SK-N-SH (cell line): ENCODE measurements around the gene CCDC69. TPM values are rescaled to one million over a fixed set of nuclear protein-coding genes. Genes with fewer than 3 reads are reported as not detected.

ENCODE experiments used
- CTCF ChIA-PET: fragments of 300-600, 350-600 bp; formaldehyde crosslinking; extraction: SDS; loops from one replicate; lab custom pipeline; 2021; lab: Yijun Ruan, JAX
- POLR2A ChIA-PET: fragments of 350-600 bp; sonication (Branson Sonifier 250); formaldehyde crosslinking; extraction: SDS; loops from one replicate; lab custom pipeline; 2020; ENCODE audit warnings: antibody characterized with exemption, inconsistent platforms; lab: Yijun Ruan, JAX
- DNase-seq: peaks from one replicate; pipeline ENCODE4 v3.0.0; 2012
- H2AFZ ChIP-seq: fragments of 200-600 bp; sonication (generic); 2 replicates; pipeline ENCODE4 v1.8.1; 2016; ENCODE audit warnings: antibody characterized with exemption, mild to moderate bottlenecking, low read depth
- H3F3A ChIP-seq: fragments of 200-600 bp; sonication (generic); replicated peaks from 2 replicates; pipeline ENCODE3; 2016; ENCODE audit warnings: antibody characterized with exemption, mild to moderate bottlenecking; ENCODE audit not compliant: insufficient read depth
- H3K27ac ChIP-seq, 2 experiments: fragments of 200-500 bp in 1 of 2; fragments of 200-600 bp in 1 of 2; sonication (Bioruptor generic) in 1 of 2; sonication (generic), shearing (Covaris generic) in 1 of 2; 2 replicates each; pipeline versions ENCODE4 v1.5.1 to v1.6.1; 2014 to 2016; ENCODE audit warnings: low read depth in 2 of 2, inconsistent platforms in 1 of 2, low read length in 1 of 2, mild to moderate bottlenecking in 1 of 2, mixed read lengths in 1 of 2
- H3K27me3 ChIP-seq: fragments of 200-600 bp; sonication (generic), shearing (Covaris generic); 2 replicates; pipeline ENCODE4 v1.6.1; 2016; ENCODE audit warnings: mixed run types; ENCODE audit not compliant: insufficient read depth
- H3K36me3 ChIP-seq, 2 experiments: fragments of 200-500 bp in 1 of 2; fragments of 200-600 bp in 1 of 2; sonication (Bioruptor generic) in 1 of 2; sonication (generic) in 1 of 2; replicated peaks in 1 of 2; 2 replicates each; pipeline versions ENCODE3 to v1.5.1; 2014 to 2016; ENCODE audit warnings: low read length in 1 of 2, mild to moderate bottlenecking in 1 of 2; ENCODE audit not compliant: insufficient read depth in 2 of 2, control insufficient read depth in 1 of 2
- H3K4me1 ChIP-seq, 2 experiments: fragments of 200-500 bp in 1 of 2; fragments of 200-600 bp in 1 of 2; sonication (Bioruptor generic) in 1 of 2; sonication (generic), shearing (Covaris generic) in 1 of 2; 2 replicates each; pipeline versions ENCODE4 v1.5.1 to v1.6.1; 2014 to 2016; ENCODE audit warnings: low read depth in 1 of 2, low read length in 1 of 2, mixed run types in 1 of 2; ENCODE audit not compliant: insufficient read depth in 2 of 2, control insufficient read depth in 1 of 2
- H3K4me2 ChIP-seq: fragments of 200-600 bp; sonication (generic), shearing (Covaris generic); 2 replicates; pipeline ENCODE4 v1.6.1; 2017; ENCODE audit warnings: mixed run types
- H3K4me3 ChIP-seq, 2 experiments: fragments of 200-500 bp in 1 of 2; fragments of 200-600 bp in 1 of 2; sonication (Bioruptor generic) in 1 of 2; sonication (generic), shearing (Covaris generic) in 1 of 2; 2 replicates each; pipeline versions ENCODE4 v1.5.1 to v1.8.1; 2014 to 2016; ENCODE audit warnings: low read depth in 2 of 2, inconsistent platforms in 1 of 2, low read length in 1 of 2, mild to moderate bottlenecking in 1 of 2, mixed read lengths in 1 of 2, moderate library complexity in 1 of 2
- H3K79me2 ChIP-seq: fragments of 200-600 bp; sonication (generic); 2 replicates; pipeline ENCODE4 v1.8.1; 2017; ENCODE audit warnings: mild to moderate bottlenecking; ENCODE audit not compliant: insufficient read depth
- H3K9ac ChIP-seq: fragments of 200-600 bp; sonication (generic); 2 replicates; pipeline ENCODE4 v1.6.1; 2017; ENCODE audit warnings: mixed run types
- H3K9me2 ChIP-seq: fragments of 200-600 bp; sonication (generic); 2 replicates; pipeline ENCODE4 v1.6.1; 2017; ENCODE audit warnings: mixed run types
- H3K9me3 ChIP-seq: fragments of 200-600 bp; sonication (generic); 2 replicates; pipeline ENCODE4 v1.6.1; 2017; ENCODE audit warnings: mixed run types, mild to moderate bottlenecking, moderate library complexity
- H4K20me1 ChIP-seq: fragments of 200-600 bp; sonication (generic); 2 replicates; pipeline ENCODE4 v1.6.1; 2017; ENCODE audit warnings: mild to moderate bottlenecking, mixed run types; ENCODE audit not compliant: insufficient read depth
- EZH2phosphoT487 ChIP-seq: fragments of 200-600 bp; sonication (generic); IDR thresholded peaks from 2 replicates; pipeline ENCODE4 v1.6.1; 2017; ENCODE audit warnings: low read depth, mixed run types, mild to moderate bottlenecking, antibody characterized with exemption, moderate library complexity, borderline replicate concordance
- FOXJ3 ChIP-seq: sonication (generic); formaldehyde crosslinking; IDR thresholded peaks from 2 replicates; pipeline ENCODE4 v1.5.1; 2020; ENCODE audit warnings: mild to moderate bottlenecking, missing genetic modification reagents
- FOXM1 ChIP-seq: IDR thresholded peaks from 2 replicates; pipeline ENCODE4 v1.4.0; 2012; ENCODE audit warnings: low read depth, mild to moderate bottlenecking
- GATA2 ChIP-seq: sonication (generic); formaldehyde crosslinking; IDR thresholded peaks from 2 replicates; pipeline ENCODE4 v1.5.0; 2020; ENCODE audit warnings: mild to moderate bottlenecking, missing genetic modification reagents
- NRF1 ChIP-seq: IDR thresholded peaks from 2 replicates; pipeline ENCODE4 v1.6.1; 2012; ENCODE audit warnings: low read depth, mild to moderate bottlenecking, low read length
- RAD21 ChIP-seq: IDR thresholded peaks from 2 replicates; pipeline ENCODE4 v1.6.1; 2012; ENCODE audit warnings: mild to moderate bottlenecking, low read length
- REST ChIP-seq: IDR thresholded peaks from 2 replicates; pipeline ENCODE4 v1.6.1; 2012; ENCODE audit warnings: mild to moderate bottlenecking, low read depth, low read length, moderate library complexity
- RXRA ChIP-seq: IDR thresholded peaks from 2 replicates; pipeline ENCODE4 v1.4.0; 2012; ENCODE audit warnings: low read depth, mild to moderate bottlenecking, borderline replicate concordance
- TAF1 ChIP-seq: IDR thresholded peaks from 2 replicates; pipeline ENCODE4 v1.6.1; 2012; ENCODE audit warnings: low read depth, mild to moderate bottlenecking, low read length, moderate library complexity, borderline replicate concordance
- ZBTB33 ChIP-seq: IDR thresholded peaks from 2 replicates; pipeline ENCODE4 v1.4.0; 2012; ENCODE audit warnings: low read depth, borderline replicate concordance
- WGBS: methylation state at CpG from one replicate; pipeline ENCODE4 v1.1.6; 2017; ENCODE audit warnings: low lambda C conversion rate; 5-methylcytosine and 5-hydroxymethylcytosine counted together
- polyA plus RNA-seq, 3 experiments: library from polyadenylated mRNA; depleted of rRNA; stranded (reverse); fragments of >200 nt; gene quantifications; 2 replicates each; pipeline ENCODE4 v1.2.3, GENCODE V29; 2012

CCDC69 gene
- polyA plus RNA-seq, 1 of the 3 experiments (the other 2 are of a cell fraction): 0.38 TPM

GRCh38 chr5:151264113-151264512 lies 40.2 kb upstream of the CCDC69 start:
- Histone ChIP-seq H3K27ac (no peak overlapping the region), H4K20me1 (no peaks in the 10 kb centered on the region), H3K4me2 (no peak overlapping the region), H3F3A (no peaks in the 10 kb centered on the region), H3K27me3 (no peaks in the 10 kb centered on the region), H2AFZ (no peak overlapping the region), H3K9me3 (no peaks in the 10 kb centered on the region), H3K36me3 (peaks cover 0 to 9% of the 10 kb centered on the region in 2 experiments), H3K9ac (no peak overlapping the region), H3K79me2 (no peaks in the 10 kb centered on the region), H3K4me1 (0 out of 4 replicates have a peak, but pooled peaks cover 0 to 4% of the 10 kb centered on the region in 2 experiments), H3K4me3 (no peak overlapping the region), H3K9me2 (no peaks in the 10 kb centered on the region)
- ChIA-PET POLR2A (no interaction called here), CTCF (interaction anchor here (1.3 kb wide), 1 partner anchor 25 kb away, joined by 4 read pairs; no protein-coding TSS in a partner anchor)
- DNase-seq: no peak
- WGBS: 92% methylated on average over 1 of the region's 1 CpG
- TF ChIP-seq TAF1 (no peak), REST (no peak), GATA2 (CRISPR knock-in tag) (no peak), FOXM1 (no peak), NRF1 (no peak)

- no peaks in the 10 kb centered on the region for H3K79me2 ChIP-seq
- no peak overlapping the region for H2AFZ ChIP-seq
- POLR2A ChIA-PET: no interaction called here
Measured at GRCh38 chr5:151262532-151262931, 38.6 kb upstream of the CCDC69 start.

More at GRCh38 chr5:151262532-151262931, 38.6 kb upstream of the CCDC69 start:
- 0 out of 4 replicates have a peak, but pooled peaks cover 0 to 4% of the 10 kb centered on the region in 2 experiments for H3K4me1 ChIP-seq
- H3K27me3 ChIP-seq: no peaks in the 10 kb centered on the region
- H3K9ac ChIP-seq: no peak overlapping the region
- H3F3A ChIP-seq: no peaks in the 10 kb centered on the region
- H3K27ac ChIP-seq: no peak overlapping the region
- no peak overlapping the region for H3K4me3 ChIP-seq
- H3K36me3 ChIP-seq: peaks cover 0 to 9% of the 10 kb centered on the region in 2 experiments
- 85% methylated on average over 3 of the region's 3 CpGs for WGBS
- no peak for DNase-seq
- H3K9me2 ChIP-seq: no peaks in the 10 kb centered on the region
- H4K20me1 ChIP-seq: no peaks in the 10 kb centered on the region
- no peak for TF ChIP-seq RXRA
- no peak for TF ChIP-seq EZH2phosphoT487
- TF ChIP-seq ZBTB33: no peak
- no peak for TF ChIP-seq FOXJ3 (CRISPR knock-in tag)
- TF ChIP-seq RAD21: no peak
- no peaks in the 10 kb centered on the region for H3K9me3 ChIP-seq
- no peak overlapping the region for H3K4me2 ChIP-seq
- CTCF ChIA-PET: interaction anchor here (0.6 to 0.9 kb wide), 2 partner anchors 20 to 227 kb away, joined by 3 read pairs; no protein-coding TSS in a partner anchor
